Ecto neural progenitor cell (in vitro differentiated cells): ENCODE data around the gene UBE3B.

ENCODE experiments used
- DNase-seq: peaks from one replicate; pipeline ENCODE4 v3.0.0-alpha.2; 2018; ENCODE audit warnings: low spot score

The UBE3B gene

GRCh38 chr12:109573029-109573913 is 95.8 kb downstream of the UBE3B start, which contains the start of the genes MMAB and MVK:
Gene MMAB, minus strand, starts transcription at chr12:109573504. Its CDS starts 24 bp downstream, at chr12:109573480.
Gene MVK, plus strand, starts transcription at chr12:109573794. Its CDS starts 1,029 bp downstream, at chr12:109574823.
- peak; percentile 100 for DNase-seq

GRCh38 chr12:109573914-109574244 is 96.4 kb downstream of the UBE3B start:
- DNase-seq, result no peak

GRCh38 chr12:109575683-109576082 is 98.2 kb downstream of the UBE3B start:
- DNase-seq, result no peak

GRCh38 chr12:109577311-109577710 is 99.9 kb downstream of the UBE3B start:
- no peak for DNase-seq

- DNase-seq, result no peak
These were observed 101.0 kb downstream of the UBE3B start for GRCh38 chr12:109578330-109578927.

- no peak for DNase-seq
These were observed 102.2 kb downstream of the UBE3B start for GRCh38 chr12:109579639-109580038.

- DNase-seq, result no peak
These were observed 102.8 kb downstream of the UBE3B start for GRCh38 chr12:109580272-109580671.

GRCh38 chr12:109580684-109581333 is 103.4 kb downstream of the UBE3B start:
- no peak for DNase-seq

GRCh38 chr12:109581334-109581691 is 103.9 kb downstream of the UBE3B start:
- no peak for DNase-seq

- DNase-seq, result no peak
These were observed 104.4 kb downstream of the UBE3B start for GRCh38 chr12:109581856-109582255.

- no peak for DNase-seq
These were observed 105.2 kb downstream of the UBE3B start for GRCh38 chr12:109582636-109583035.

GRCh38 chr12:109583733-109584132 is 106.3 kb downstream of the UBE3B start:
- no peak for DNase-seq
